ENCODE measurements around the gene KLF9. TPM values are rescaled to one million over a fixed set of nuclear protein-coding genes. Genes with fewer than 3 reads are reported as not detected.

Gene KLF9
- total and polyA plus RNA-seq, 4 donors = 2.2 to 77.0 (median 16.7) TPM

- TF ChIP-seq YY1 (IDR thresholded peaks at IDR 0.05) = no peak
- TF ChIP-seq NR2F2 (IDR thresholded peaks at IDR 0.05) = no peak
- peak; percentile 27 to 38 for TF ChIP-seq HNF4A (conservative IDR thresholded peaks at IDR 0.05)
- no peak for TF ChIP-seq EGR1 (IDR thresholded peaks at IDR 0.05; ENCODE audit: low read depth in 2 of 2)
- TF ChIP-seq TAF1 (conservative IDR thresholded peaks at IDR 0.05) = no peak
- TF ChIP-seq, protein P1, sequence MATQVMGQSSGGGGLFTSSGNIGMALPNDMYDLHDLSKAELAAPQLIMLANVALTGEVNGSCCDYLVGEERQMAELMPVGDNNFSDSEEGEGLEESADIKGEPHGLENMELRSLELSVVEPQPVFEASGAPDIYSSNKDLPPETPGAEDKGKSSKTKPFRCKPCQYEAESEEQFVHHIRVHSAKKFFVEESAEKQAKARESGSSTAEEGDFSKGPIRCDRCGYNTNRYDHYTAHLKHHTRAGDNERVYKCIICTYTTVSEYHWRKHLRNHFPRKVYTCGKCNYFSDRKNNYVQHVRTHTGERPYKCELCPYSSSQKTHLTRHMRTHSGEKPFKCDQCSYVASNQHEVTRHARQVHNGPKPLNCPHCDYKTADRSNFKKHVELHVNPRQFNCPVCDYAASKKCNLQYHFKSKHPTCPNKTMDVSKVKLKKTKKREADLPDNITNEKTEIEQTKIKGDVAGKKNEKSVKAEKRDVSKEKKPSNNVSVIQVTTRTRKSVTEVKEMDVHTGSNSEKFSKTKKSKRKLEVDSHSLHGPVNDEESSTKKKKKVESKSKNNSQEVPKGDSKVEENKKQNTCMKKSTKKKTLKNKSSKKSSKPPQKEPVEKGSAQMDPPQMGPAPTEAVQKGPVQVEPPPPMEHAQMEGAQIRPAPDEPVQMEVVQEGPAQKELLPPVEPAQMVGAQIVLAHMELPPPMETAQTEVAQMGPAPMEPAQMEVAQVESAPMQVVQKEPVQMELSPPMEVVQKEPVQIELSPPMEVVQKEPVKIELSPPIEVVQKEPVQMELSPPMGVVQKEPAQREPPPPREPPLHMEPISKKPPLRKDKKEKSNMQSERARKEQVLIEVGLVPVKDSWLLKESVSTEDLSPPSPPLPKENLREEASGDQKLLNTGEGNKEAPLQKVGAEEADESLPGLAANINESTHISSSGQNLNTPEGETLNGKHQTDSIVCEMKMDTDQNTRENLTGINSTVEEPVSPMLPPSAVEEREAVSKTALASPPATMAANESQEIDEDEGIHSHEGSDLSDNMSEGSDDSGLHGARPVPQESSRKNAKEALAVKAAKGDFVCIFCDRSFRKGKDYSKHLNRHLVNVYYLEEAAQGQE (IDR thresholded peaks at IDR 0.05) = no peak
- TF ChIP-seq FOXA1 (IDR thresholded peaks at IDR 0.05) = no peak
Observed at GRCh38 chr9:70451765-70452164, 37.3 kb upstream of the KLF9 start.

GRCh38 chr9:70450738-70451137, 36.3 kb upstream of the KLF9 start:
- H3K4me1 ChIP-seq (ENCODE audit: control insufficient read depth in 4 of 4, insufficient read depth in 4 of 4, low read length in 3 of 4) = no peaks in the 10 kb centered on the region
- no peak overlapping the region for H3K9ac ChIP-seq (ENCODE audit: low read depth in 1 of 2, low read length in 2 of 2)

More at GRCh38 chr9:70451765-70452164, 37.3 kb upstream of the KLF9 start:
- H3K9ac ChIP-seq (ENCODE audit: low read depth in 1 of 2, low read length in 2 of 2) = no peak overlapping the region
- H3K36me3 ChIP-seq (ENCODE audit: control insufficient read depth in 4 of 4, insufficient read depth in 3 of 4, low read depth in 1 of 4, low read length in 3 of 4) = no peaks in the 10 kb centered on the region
- H3K27ac ChIP-seq (ENCODE audit: low read depth in 1 of 2, low read length in 2 of 2) = no peak overlapping the region
- no peak for DNase-seq (ENCODE audit: low spot score)
- WGBS = 57% methylated on average over 5 of the region's 5 CpGs
- no peaks in the 10 kb centered on the region for H3K9me3 ChIP-seq (ENCODE audit: control insufficient read depth in 4 of 4, low read length in 3 of 4)
- no peak overlapping the region for H3K4me3 ChIP-seq (ENCODE audit: low read depth in 1 of 3, low read length in 3 of 3)
- no peaks in the 10 kb centered on the region for H3K27me3 ChIP-seq (ENCODE audit: control insufficient read depth in 4 of 4, insufficient read depth in 4 of 4, low read length in 3 of 4)
- no peaks in the 10 kb centered on the region for H3K4me1 ChIP-seq (ENCODE audit: control insufficient read depth in 4 of 4, insufficient read depth in 4 of 4, low read length in 3 of 4)

GRCh38 chr9:70449461-70449860, 35.0 kb upstream of the KLF9 start:
- DNase-seq (ENCODE audit: low spot score) = no peak
- no peaks in the 10 kb centered on the region for H3K9me3 ChIP-seq (ENCODE audit: control insufficient read depth in 4 of 4, low read length in 3 of 4)
- 88% methylated on average over 2 of the region's 2 CpGs for WGBS
- no peak for TF ChIP-seq NR2F2 (IDR thresholded peaks at IDR 0.05)
- TF ChIP-seq EGR1 (IDR thresholded peaks at IDR 0.05; ENCODE audit: low read depth in 2 of 2) = no peak
- no peak for TF ChIP-seq SP1 (IDR thresholded peaks at IDR 0.05)
- no peak for TF ChIP-seq HNF4A (conservative IDR thresholded peaks at IDR 0.05)
- TF ChIP-seq HNF4G (IDR thresholded peaks at IDR 0.05) = no peak
- TF ChIP-seq GABPA (IDR thresholded peaks at IDR 0.05 in 1 of 2, conservative IDR thresholded peaks at IDR 0.05 in 1 of 2) = no peak
- TF ChIP-seq JUND (IDR thresholded peaks at IDR 0.05) = no peak
- no peak for TF ChIP-seq RAD21 (IDR thresholded peaks at IDR 0.05)
- no peak for TF ChIP-seq RXRA (IDR thresholded peaks at IDR 0.05)
- TF ChIP-seq FOXA2 (IDR thresholded peaks at IDR 0.05) = no peak
- TF ChIP-seq FOXA1 (IDR thresholded peaks at IDR 0.05) = no peak
- TF ChIP-seq, protein P2, sequence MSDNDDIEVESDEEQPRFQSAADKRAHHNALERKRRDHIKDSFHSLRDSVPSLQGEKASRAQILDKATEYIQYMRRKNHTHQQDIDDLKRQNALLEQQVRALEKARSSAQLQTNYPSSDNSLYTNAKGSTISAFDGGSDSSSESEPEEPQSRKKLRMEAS (IDR thresholded peaks at IDR 0.05) = no peak
- TF ChIP-seq, protein P1 (IDR thresholded peaks at IDR 0.05) = no peak
- no peak for TF ChIP-seq ATF3 (IDR thresholded peaks at IDR 0.05)
- no peak for TF ChIP-seq YY1 (IDR thresholded peaks at IDR 0.05)

More at GRCh38 chr9:70450738-70451137, 36.3 kb upstream of the KLF9 start:
- no peak overlapping the region for H3K4me3 ChIP-seq (ENCODE audit: low read depth in 1 of 3, low read length in 3 of 3)
- no peaks in the 10 kb centered on the region for H3K27me3 ChIP-seq (ENCODE audit: control insufficient read depth in 4 of 4, insufficient read depth in 4 of 4, low read length in 3 of 4)
- H3K9me3 ChIP-seq (ENCODE audit: control insufficient read depth in 4 of 4, low read length in 3 of 4) = no peaks in the 10 kb centered on the region
- WGBS = 89% methylated on average over 5 of the region's 5 CpGs
- H3K27ac ChIP-seq (ENCODE audit: low read depth in 1 of 2, low read length in 2 of 2) = no peak overlapping the region
- DNase-seq (ENCODE audit: low spot score) = no peak
- TF ChIP-seq SP1 (IDR thresholded peaks at IDR 0.05) = no peak
- TF ChIP-seq HNF4A (conservative IDR thresholded peaks at IDR 0.05) = no peak
- TF ChIP-seq ATF3 (IDR thresholded peaks at IDR 0.05) = no peak
- TF ChIP-seq RAD21 (IDR thresholded peaks at IDR 0.05) = no peak
- TF ChIP-seq, protein P2 (IDR thresholded peaks at IDR 0.05) = no peak
- TF ChIP-seq GABPA (IDR thresholded peaks at IDR 0.05 in 1 of 2, conservative IDR thresholded peaks at IDR 0.05 in 1 of 2) = no peak
- no peaks in the 10 kb centered on the region for H3K36me3 ChIP-seq (ENCODE audit: control insufficient read depth in 4 of 4, insufficient read depth in 3 of 4, low read depth in 1 of 4, low read length in 3 of 4)

More at GRCh38 chr9:70449461-70449860, 35.0 kb upstream of the KLF9 start:
- no peak overlapping the region for H3K9ac ChIP-seq (ENCODE audit: low read depth in 1 of 2, low read length in 2 of 2)
- no peak overlapping the region for H3K4me3 ChIP-seq (ENCODE audit: low read depth in 1 of 3, low read length in 3 of 3)
- no peaks in the 10 kb centered on the region for H3K4me1 ChIP-seq (ENCODE audit: control insufficient read depth in 4 of 4, insufficient read depth in 4 of 4, low read length in 3 of 4)
- H3K27ac ChIP-seq (ENCODE audit: low read depth in 1 of 2, low read length in 2 of 2) = no peak overlapping the region
- no peaks in the 10 kb centered on the region for H3K36me3 ChIP-seq (ENCODE audit: control insufficient read depth in 4 of 4, insufficient read depth in 3 of 4, low read depth in 1 of 4, low read length in 3 of 4)
- H3K27me3 ChIP-seq (ENCODE audit: control insufficient read depth in 4 of 4, insufficient read depth in 4 of 4, low read length in 3 of 4) = no peaks in the 10 kb centered on the region

Measured in liver (tissue), 9 donors.